NB4 (cell line): ENCODE results near the gene HLF.

ENCODE experiments used
- DNase-seq: peaks from one replicate; pipeline ENCODE4 v3.0.0; 2010; ENCODE audit warnings: low read depth
- H3K4me3 ChIP-seq: one replicate; pipeline ENCODE4 v1.5.1; 2011; ENCODE audit warnings: mild to moderate bottlenecking, low read depth, low read length, moderate library complexity
- CTCF ChIP-seq: IDR thresholded peaks from one replicate; pipeline ENCODE4 v1.5.1; 2012; ENCODE audit warnings: low read depth, low read length
- MAX ChIP-seq: IDR thresholded peaks from 2 replicates; pipeline ENCODE4 v1.6.1; 2011; ENCODE audit warnings: low read depth, low read length
- MYC ChIP-seq: IDR thresholded peaks from 2 replicates; pipeline ENCODE4 v1.6.1; 2011; ENCODE audit warnings: low read depth, low read length
- POLR2A ChIP-seq: IDR thresholded peaks from 2 replicates; pipeline ENCODE4 v1.6.1; 2011; ENCODE audit warnings: mild to moderate bottlenecking; ENCODE audit not compliant: insufficient read length; ENCODE audit errors: extremely low read depth

HLF gene

GRCh38 chr17:55294042-55294751 lies 29.4 kb downstream of the HLF start:
- no peak overlapping the region for H3K4me3 ChIP-seq
- DNase-seq = no peak
- TF ChIP-seq MAX (no peak), CTCF (no peak), MYC (no peak), POLR2A (no peak)

- no peak overlapping the region for H3K4me3 ChIP-seq
- peak; percentile 45 for DNase-seq
- TF ChIP-seq CTCF (peak; percentile 67), MYC (no peak), MAX (no peak)
Observed at GRCh38 chr17:55295411-55296170, 30.8 kb downstream of the HLF start.

- no peak for DNase-seq
- TF ChIP-seq POLR2A = no peak
- TF ChIP-seq CTCF = no peak
- TF ChIP-seq MAX = no peak
- no peak for TF ChIP-seq MYC
- no peak overlapping the region for H3K4me3 ChIP-seq
Observed at GRCh38 chr17:55296171-55296695, 31.5 kb downstream of the HLF start.

- TF ChIP-seq POLR2A (no peak), CTCF (no peak), MAX (no peak), MYC (no peak)
- no peak overlapping the region for H3K4me3 ChIP-seq
- no peak for DNase-seq
Observed at GRCh38 chr17:55296699-55297098, 31.9 kb downstream of the HLF start.

- TF ChIP-seq MAX (no peak), POLR2A (no peak), MYC (no peak), CTCF (no peak)
- no peak for DNase-seq
- no peak overlapping the region for H3K4me3 ChIP-seq
Observed at GRCh38 chr17:55298111-55298730, 33.5 kb downstream of the HLF start.
